DND-41 (cell line): ENCODE results near the gene CPNE4.
"Not testable (repeated sequence)": the region's sequence is repeated elsewhere in the genome, so short reads cannot be mapped to it uniquely, and the experiment has no call there.

Experiments
- ATAC-seq: fragments of 200-7000 bp; cut with Tn5 transposase; 3 replicates; pipeline ENCODE4 v1.9.1; 2021; ENCODE audit warnings: low read depth; ENCODE audit not compliant: insufficient read depth
- DNase-seq: peaks from one replicate; pipeline ENCODE4 v3.0.0-alpha.2; 2020
- H2AFZ ChIP-seq: 2 replicates; pipeline ENCODE4 v1.6.0; 2012; ENCODE audit warnings: low read depth, low read length
- H3K27ac ChIP-seq: 2 replicates; pipeline ENCODE4 v1.5.1; 2012; ENCODE audit warnings: low read length, inconsistent platforms
- H3K27me3 ChIP-seq: fragments of 200-600 bp; sonication (generic); 2 replicates; pipeline ENCODE4 v1.6.0; 2012; ENCODE audit warnings: low read length, mild to moderate bottlenecking, inconsistent platforms; ENCODE audit not compliant: insufficient read depth, poor library complexity
- H3K36me3 ChIP-seq: 2 replicates; pipeline ENCODE4 v1.5.1; 2012; ENCODE audit warnings: low read length, inconsistent platforms; ENCODE audit not compliant: insufficient read depth
- H3K4me1 ChIP-seq: 2 replicates; pipeline ENCODE4 v1.5.1; 2012; ENCODE audit warnings: mild to moderate bottlenecking, low read length; ENCODE audit not compliant: insufficient read depth
- H3K4me2 ChIP-seq: 2 replicates; pipeline ENCODE4 v1.6.0; 2012; ENCODE audit warnings: mild to moderate bottlenecking, moderate library complexity, low read length, inconsistent platforms; ENCODE audit not compliant: insufficient read depth
- H3K4me3 ChIP-seq, 2 experiments: fragments of 200-600 bp in 1 of 2; shearing (Covaris generic) in 1 of 2; 2 replicates each; pipeline ENCODE4 v1.5.1; 2012 to 2016; ENCODE audit warnings: inconsistent platforms in 2 of 2, low read length in 2 of 2, mild to moderate bottlenecking in 2 of 2, low read depth in 1 of 2, moderate library complexity in 1 of 2
- H3K79me2 ChIP-seq: 2 replicates; pipeline ENCODE4 v1.6.0; 2012; ENCODE audit warnings: low read length, inconsistent platforms; ENCODE audit not compliant: insufficient read depth
- H3K9ac ChIP-seq: 2 replicates; pipeline ENCODE4 v1.6.0; 2012; ENCODE audit warnings: low read depth, mild to moderate bottlenecking, inconsistent platforms, low read length, moderate library complexity
- H3K9me3 ChIP-seq: 2 replicates; pipeline ENCODE4 v1.5.1; 2012; ENCODE audit warnings: low read length, moderate library complexity, mild to moderate bottlenecking, inconsistent platforms; ENCODE audit not compliant: insufficient read depth, severe bottlenecking
- H4K20me1 ChIP-seq: 2 replicates; pipeline ENCODE4 v1.6.0; 2012; ENCODE audit warnings: low read length; ENCODE audit not compliant: insufficient read depth
- EZH2 ChIP-seq: IDR thresholded peaks from 3 replicates; pipeline ENCODE4 v1.6.1; 2012; ENCODE audit warnings: borderline replicate concordance, low read depth, mild to moderate bottlenecking, moderate library complexity, low read length, inconsistent platforms; ENCODE audit not compliant: severe bottlenecking
- TF ChIP-seq, protein P1 (sequence below): IDR thresholded peaks from 2 replicates; pipeline ENCODE4 v1.5.1; 2012; ENCODE audit warnings: borderline replicate concordance, low read length, moderate library complexity, mild to moderate bottlenecking; ENCODE audit not compliant: poor library complexity, severe bottlenecking; ENCODE audit errors: extremely low read depth

The CPNE4 gene

DNA sequence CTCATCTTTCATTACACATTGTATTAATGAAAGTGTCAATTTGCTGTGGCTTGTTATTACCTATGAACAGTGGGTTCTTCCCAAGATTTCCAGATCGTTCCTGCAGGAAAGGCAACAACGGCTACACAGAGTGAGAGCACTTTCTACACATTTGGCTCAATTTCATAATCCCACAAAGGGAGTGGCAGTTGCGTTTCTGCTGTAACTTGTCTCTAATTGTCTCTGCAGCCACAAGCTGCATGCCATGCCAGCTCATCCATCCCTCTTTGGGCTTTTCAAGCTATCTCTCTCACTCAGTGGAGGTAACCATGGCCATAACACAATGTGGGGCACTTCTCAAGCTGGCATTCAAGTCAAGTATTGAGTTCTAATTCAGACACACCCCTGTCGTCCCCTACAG lies 27.7 kb upstream of the CPNE4 start:
- Histone ChIP-seq H3K79me2 (no peaks in the 10 kb centered on the region), H2AFZ (no peak overlapping the region), H3K4me1 (no peaks in the 10 kb centered on the region), H3K9ac (no peak overlapping the region), H3K4me3 (no peak overlapping the region), H3K4me2 (no peak overlapping the region), H3K27ac (no peak overlapping the region), H4K20me1 (no peaks in the 10 kb centered on the region), H3K27me3 (peaks cover 3% of the 10 kb centered on the region), H3K36me3 (no peaks in the 10 kb centered on the region), H3K9me3 (no peaks in the 10 kb centered on the region)
- DNase-seq (no peak), ATAC-seq (no peak)
- no peak for TF ChIP-seq EZH2
- TF ChIP-seq, protein P1, sequence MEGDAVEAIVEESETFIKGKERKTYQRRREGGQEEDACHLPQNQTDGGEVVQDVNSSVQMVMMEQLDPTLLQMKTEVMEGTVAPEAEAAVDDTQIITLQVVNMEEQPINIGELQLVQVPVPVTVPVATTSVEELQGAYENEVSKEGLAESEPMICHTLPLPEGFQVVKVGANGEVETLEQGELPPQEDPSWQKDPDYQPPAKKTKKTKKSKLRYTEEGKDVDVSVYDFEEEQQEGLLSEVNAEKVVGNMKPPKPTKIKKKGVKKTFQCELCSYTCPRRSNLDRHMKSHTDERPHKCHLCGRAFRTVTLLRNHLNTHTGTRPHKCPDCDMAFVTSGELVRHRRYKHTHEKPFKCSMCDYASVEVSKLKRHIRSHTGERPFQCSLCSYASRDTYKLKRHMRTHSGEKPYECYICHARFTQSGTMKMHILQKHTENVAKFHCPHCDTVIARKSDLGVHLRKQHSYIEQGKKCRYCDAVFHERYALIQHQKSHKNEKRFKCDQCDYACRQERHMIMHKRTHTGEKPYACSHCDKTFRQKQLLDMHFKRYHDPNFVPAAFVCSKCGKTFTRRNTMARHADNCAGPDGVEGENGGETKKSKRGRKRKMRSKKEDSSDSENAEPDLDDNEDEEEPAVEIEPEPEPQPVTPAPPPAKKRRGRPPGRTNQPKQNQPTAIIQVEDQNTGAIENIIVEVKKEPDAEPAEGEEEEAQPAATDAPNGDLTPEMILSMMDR, result no peak

DNA sequence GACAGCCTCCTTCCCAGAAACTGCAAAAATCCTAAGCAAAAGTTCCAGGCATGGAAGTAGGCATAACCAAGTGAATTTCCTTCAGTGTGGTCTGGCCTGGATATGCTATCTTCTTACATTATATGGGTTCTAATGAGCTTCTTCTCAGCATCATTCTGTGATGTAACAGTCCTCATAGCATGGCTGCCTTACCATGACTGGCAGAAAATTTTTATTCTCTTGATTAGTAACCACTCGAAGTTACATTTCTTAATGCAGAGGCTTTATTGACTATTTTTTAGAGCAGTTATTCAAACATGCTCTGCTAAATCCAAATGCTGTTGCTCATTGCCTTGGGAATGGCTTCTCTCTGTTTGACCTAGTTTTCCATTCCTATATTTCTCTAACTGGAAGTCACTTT lies 21.1 kb upstream of the CPNE4 start:
- no peak for TF ChIP-seq EZH2
- TF ChIP-seq, protein P1, result no peak
- Histone ChIP-seq H4K20me1 (no peaks in the 10 kb centered on the region), H2AFZ (no peak overlapping the region), H3K36me3 (no peaks in the 10 kb centered on the region), H3K9ac (no peak overlapping the region), H3K79me2 (no peaks in the 10 kb centered on the region), H3K9me3 (no peaks in the 10 kb centered on the region), H3K27ac (no peak overlapping the region), H3K4me1 (no peaks in the 10 kb centered on the region), H3K4me2 (no peak overlapping the region), H3K27me3 (no peaks in the 10 kb centered on the region), H3K4me3 (no peak overlapping the region)
- ATAC-seq (no peak), DNase-seq (no peak)

DNA sequence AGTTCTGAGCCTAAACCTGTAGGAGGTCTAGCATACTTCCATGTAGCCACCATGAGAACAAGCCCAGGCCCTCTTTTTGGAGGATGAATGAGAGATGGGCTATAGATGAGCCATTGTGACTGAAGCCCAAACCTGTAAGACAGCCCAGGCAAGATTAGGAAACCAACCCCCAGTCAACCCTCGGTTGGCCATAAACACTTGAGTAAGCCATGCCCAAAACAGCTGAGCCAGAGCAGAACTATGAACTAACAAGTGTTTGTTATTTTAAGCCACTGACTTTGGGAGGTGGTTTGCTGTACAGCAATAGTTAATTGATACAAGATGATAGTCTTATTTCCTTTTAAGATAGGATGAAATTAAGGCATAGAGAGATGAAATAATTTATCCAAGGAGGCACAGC lies 12.4 kb upstream of the CPNE4 start:
- H3K79me2 ChIP-seq, result no peaks in the 10 kb centered on the region
- H3K36me3 ChIP-seq, result no peaks in the 10 kb centered on the region
- ATAC-seq, result no peak
- DNase-seq, result no peak
- H3K9me3 ChIP-seq, result no peaks in the 10 kb centered on the region
- H3K4me3 ChIP-seq, result no peak overlapping the region
- H3K27me3 ChIP-seq, result no peaks in the 10 kb centered on the region
- H3K4me2 ChIP-seq, result no peak overlapping the region
- H3K9ac ChIP-seq, result no peak overlapping the region
- H3K4me1 ChIP-seq, result no peaks in the 10 kb centered on the region
- no peak overlapping the region for H2AFZ ChIP-seq
- no peaks in the 10 kb centered on the region for H4K20me1 ChIP-seq
- no peak overlapping the region for H3K27ac ChIP-seq
- TF ChIP-seq EZH2, result no peak
- TF ChIP-seq, protein P1, result no peak

DNA sequence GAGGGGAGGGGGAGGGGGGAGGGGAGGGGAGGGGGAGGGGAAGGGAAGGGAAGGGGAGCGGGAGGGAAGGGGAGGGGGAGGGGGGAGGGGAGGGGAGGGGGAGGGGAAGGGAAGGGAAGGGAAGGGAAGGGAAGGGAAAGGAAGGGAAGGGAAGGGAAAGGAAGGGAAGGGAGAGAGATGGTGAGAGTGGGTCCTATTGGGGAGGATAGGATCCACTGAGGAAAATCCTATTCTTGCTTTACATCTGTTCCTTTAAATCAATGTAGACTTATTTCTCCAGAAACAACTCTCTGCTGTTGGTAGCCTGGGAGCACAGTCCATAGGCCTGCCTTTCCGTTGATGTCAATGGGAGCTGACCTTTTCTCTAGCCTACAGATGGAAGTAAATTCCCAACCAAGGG lies 10.1 kb upstream of the CPNE4 start:
- not testable (repeated sequence) for H3K27ac ChIP-seq, ATAC-seq, H3K27me3 ChIP-seq, H3K36me3 ChIP-seq, H3K79me2 ChIP-seq, H3K9ac ChIP-seq, H3K9me3 ChIP-seq, H3K4me3 ChIP-seq, DNase-seq, H3K4me1 ChIP-seq, H2AFZ ChIP-seq, H4K20me1 ChIP-seq, H3K4me2 ChIP-seq
